ENCODE results near the gene IFNK.

The IFNK gene

GRCh38 chr9:27573634-27574590 is 49.8 kb downstream of the IFNK start:
- peak; percentile 88 for DNase-seq

All from stimulated activated CD4-positive, alpha-beta T cell treated with anti-CD3 and anti-CD28 coated beads, Interleukin-12 subunit alpha, Interleukin-12 subunit beta, amount 100 ng/mL, for 4 hours (primary cell).